ENCODE measurements around the gene SELENON. TPM values are rescaled to one million over a fixed set of nuclear protein-coding genes. Genes with fewer than 3 reads are reported as not detected.

The SELENON gene
- total RNA-seq (2021): 89.0 and 90.9 TPM in 2 replicates
- long read RNA-seq, partial matches to known transcripts: 1 of 1 reads
- long read RNA-seq, other reads (novel, unspliced or antisense): 0 of 1 reads

GRCh38 chr1:25799935-25800702, at the start of gene SELENON:
SELENON (plus strand) TSS chr1:25800193; CDS start chr1:25800231, 38 bp downstream.
- TF ChIP-seq, protein P1, sequence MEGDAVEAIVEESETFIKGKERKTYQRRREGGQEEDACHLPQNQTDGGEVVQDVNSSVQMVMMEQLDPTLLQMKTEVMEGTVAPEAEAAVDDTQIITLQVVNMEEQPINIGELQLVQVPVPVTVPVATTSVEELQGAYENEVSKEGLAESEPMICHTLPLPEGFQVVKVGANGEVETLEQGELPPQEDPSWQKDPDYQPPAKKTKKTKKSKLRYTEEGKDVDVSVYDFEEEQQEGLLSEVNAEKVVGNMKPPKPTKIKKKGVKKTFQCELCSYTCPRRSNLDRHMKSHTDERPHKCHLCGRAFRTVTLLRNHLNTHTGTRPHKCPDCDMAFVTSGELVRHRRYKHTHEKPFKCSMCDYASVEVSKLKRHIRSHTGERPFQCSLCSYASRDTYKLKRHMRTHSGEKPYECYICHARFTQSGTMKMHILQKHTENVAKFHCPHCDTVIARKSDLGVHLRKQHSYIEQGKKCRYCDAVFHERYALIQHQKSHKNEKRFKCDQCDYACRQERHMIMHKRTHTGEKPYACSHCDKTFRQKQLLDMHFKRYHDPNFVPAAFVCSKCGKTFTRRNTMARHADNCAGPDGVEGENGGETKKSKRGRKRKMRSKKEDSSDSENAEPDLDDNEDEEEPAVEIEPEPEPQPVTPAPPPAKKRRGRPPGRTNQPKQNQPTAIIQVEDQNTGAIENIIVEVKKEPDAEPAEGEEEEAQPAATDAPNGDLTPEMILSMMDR (conservative IDR thresholded peaks at IDR 0.05): no peak
- Histone ChIP-seq H3K4me1 (ENCODE audit: insufficient read depth, low read length) (no peaks in the 10 kb centered on the region), H3K9ac (ENCODE audit: extremely low read depth, insufficient read length, low read length) (peak within 1 kb of the TSS; percentile 56), H2BK12ac (ENCODE audit: insufficient read length, low read depth, low read length) (no peak within 1 kb of the TSS), H3K18ac (ENCODE audit: insufficient read length, low read depth, low read length) (peak within 1 kb of the TSS; percentile 83), H2BK120ac (ENCODE audit: low read depth, low read length, poor library complexity, severe bottlenecking) (no peak within 1 kb of the TSS), H2BK5ac (ENCODE audit: insufficient read length, low read length) (no peak within 1 kb of the TSS), H3K79me1 (ENCODE audit: insufficient read depth, low read depth, low read length, poor library complexity, severe bottlenecking) (no peaks in the 10 kb centered on the region), H2BK20ac (ENCODE audit: low read depth, low read length, poor library complexity, severe bottlenecking) (no peak within 1 kb of the TSS), H4K91ac (ENCODE audit: insufficient read length, low read depth, low read length) (no peak within 1 kb of the TSS), H2BK15ac (ENCODE audit: low read depth, low read length) (peak within 1 kb of the TSS; percentile 93; the same call in 1 of the 2 replicates), H3K23ac (ENCODE audit: insufficient read length, low read depth, low read length) (no peak within 1 kb of the TSS), H2AK5ac (ENCODE audit: insufficient read length, low read length) (no peak within 1 kb of the TSS), H3K56ac (ENCODE audit: insufficient read length, low read depth, low read length) (no peak within 1 kb of the TSS), H3K23me2 (ENCODE audit: insufficient read length, low read depth, low read length, poor library complexity, severe bottlenecking) (peaks cover 6% of the 10 kb centered on the region), H3K4me2 (ENCODE audit: insufficient read depth, insufficient read length, low read length) (peak within 1 kb of the TSS; percentile 82), H3T11ph (ENCODE audit: low read length) (no peak within 1 kb of the TSS), H4K20me1 (ENCODE audit: control insufficient read depth, insufficient read depth, insufficient read length) (no peaks in the 10 kb centered on the region), H3K27ac (ENCODE audit: insufficient read length, low read depth, low read length) (no peak within 1 kb of the TSS), H4K8ac (replicated peaks; ENCODE audit: insufficient read length, low read depth, low read length) (no peak within 1 kb of the TSS), H2AFZ (ENCODE audit: low read length) (no peak within 1 kb of the TSS), H4K5ac (ENCODE audit: insufficient read length, low read depth, low read length) (no peak within 1 kb of the TSS), H3K14ac (ENCODE audit: insufficient read depth, low read length) (peak within 1 kb of the TSS; percentile 90), H3K9me3 (ENCODE audit: control insufficient read depth, low read depth, low read length) (no peaks in the 10 kb centered on the region), H3K4ac (ENCODE audit: low read depth, low read length) (no peak within 1 kb of the TSS), H3K79me2 (ENCODE audit: insufficient read depth, low read length) (no peaks in the 10 kb centered on the region), H3K27me3 (ENCODE audit: insufficient read depth, low read length) (no peaks in the 10 kb centered on the region)
- no CpG with 5 or more reads among the region's 91 CpGs for WGBS (ENCODE audit: extremely low coverage, insufficient read length, low lambda C conversion rate)
- Mint-ChIP-seq H3K9me3 (no peaks in the 10 kb centered on the region; a peak in 1 of 5 replicates), H3K36me3 (ENCODE audit: insufficient read depth in 1 of 3, low read depth in 3 of 3) (peaks cover 0 to 19% (median 3%) of the 10 kb centered on the region in 3 experiments; a peak in 5 of 7 replicates), H3K27me3 (ENCODE audit: low read depth) (peaks cover 5% of the 10 kb centered on the region), H3K27ac (peak within 1 kb of the TSS in 1 of 3 experiments; percentile 85; a peak in 2 of 7 replicates), H3K4me1 (peaks cover 31 to 50% of the 10 kb centered on the region in 2 experiments), H3K4me3 (peak within 1 kb of the TSS; percentile 75 to 90)
- DNase-seq: peak; percentile 90

All from H9 (cell line).